GM12878 (cell line): Measurements from ENCODE around the gene ARHGAP12. TPM values are rescaled to one million over a fixed set of nuclear protein-coding genes. Genes with fewer than 3 reads are reported as not detected.

Experiments used
- ATAC-seq: fragments of 200-7000 bp; cut with Tn5 transposase; 3 replicates; pipeline ENCODE4 v1.9.1; 2020; ENCODE audit warnings: mild to moderate bottlenecking, moderate library complexity
- BruUV-seq: library from RNA; stranded (reverse); fragments of 400-500 nt; replicated peaks from 2 replicates; lab custom pipeline; 2021; lab: Mats Ljungman, UMichigan
- CTCF ChIA-PET: fragments of 300-600 bp; sonication (Branson Sonifier 250); formaldehyde crosslinking; extraction: SDS; loops from one replicate; lab custom pipeline; 2021; ENCODE audit warnings: inconsistent platforms; lab: Yijun Ruan, JAX
- POLR2A ChIA-PET: fragments of 350-600 bp; formaldehyde crosslinking; extraction: SDS; loops from one replicate; lab custom pipeline; 2021; ENCODE audit warnings: inconsistent platforms; lab: Charles Lee
- RAD21 ChIA-PET: fragments of 300-600 bp; sonication (Branson Sonifier 250); formaldehyde crosslinking; loops from one replicate; lab custom pipeline; 2023; ENCODE audit warnings: antibody characterized with exemption; ENCODE audit not compliant: unreplicated experiment; lab: Charles Lee
- SMC1A ChIA-PET: fragments of 300-600 bp; sonication (Branson Sonifier 250); formaldehyde crosslinking; loops from one replicate; lab custom pipeline; 2023; ENCODE audit not compliant: unreplicated experiment, uncharacterized antibody; lab: Charles Lee
- DNase-seq: peaks from one replicate; pipeline ENCODE4 v3.0.0-alpha.2; 2011; ENCODE audit warnings: low read depth, low spot score
- FAIRE-seq: peaks from 3 replicates; lab custom pipeline; 2011; peaks lifted over from hg19 to GRCh38; lab: Jason Lieb, UNC
- H2AFZ ChIP-seq: 2 replicates; pipeline ENCODE4 v1.6.0; 2011; ENCODE audit warnings: low read depth, low read length, control low read depth; ENCODE audit not compliant: control insufficient read depth
- H3K27ac ChIP-seq: 2 replicates; pipeline ENCODE4 v1.5.1; 2011; ENCODE audit warnings: control low read depth; ENCODE audit not compliant: control insufficient read depth, insufficient read depth
- H3K27me3 ChIP-seq, 2 experiments: replicated peaks in 1 of 2; 2 replicates each; pipeline versions ENCODE4 v1.6.0 to v1.6.1; 2011; ENCODE audit warnings: low read length in 1 of 2; ENCODE audit not compliant: control insufficient read depth in 2 of 2, insufficient read depth in 2 of 2
- H3K36me3 ChIP-seq, 2 experiments: 2 replicates each; pipeline ENCODE4 v1.5.1; 2011; ENCODE audit warnings: low read length in 1 of 2; ENCODE audit not compliant: control insufficient read depth in 2 of 2, insufficient read depth in 2 of 2
- H3K4me1 ChIP-seq: 2 replicates; pipeline ENCODE4 v1.6.1; 2011; ENCODE audit warnings: mild to moderate bottlenecking, low read length, moderate library complexity, mixed read lengths; ENCODE audit not compliant: control insufficient read depth, insufficient read depth
- H3K4me2 ChIP-seq: 2 replicates; pipeline ENCODE4 v1.6.0; 2011; ENCODE audit warnings: control low read depth; ENCODE audit not compliant: control insufficient read depth, insufficient read depth
- H3K4me3 ChIP-seq: fragments of 200-600 bp; sonication (generic); 2 replicates; pipeline ENCODE4 v1.5.1; 2016
- H3K79me2 ChIP-seq: 2 replicates; pipeline ENCODE4 v1.6.0; 2011; ENCODE audit warnings: low read length; ENCODE audit not compliant: control insufficient read depth, insufficient read depth
- H3K9ac ChIP-seq: 2 replicates; pipeline ENCODE4 v1.8.0; 2011; ENCODE audit warnings: low read length, control low read depth, mixed read lengths; ENCODE audit not compliant: control insufficient read depth, insufficient read depth
- H3K9me3 ChIP-seq: replicated peaks from 3 replicates; pipeline ENCODE4 v1.5.1; 2011; ENCODE audit warnings: mild to moderate bottlenecking, low read length; ENCODE audit not compliant: control insufficient read depth, insufficient read depth
- H4K20me1 ChIP-seq: 2 replicates; pipeline ENCODE4 v1.6.0; 2011; ENCODE audit not compliant: control insufficient read depth, insufficient read depth
- ASH2L ChIP-seq: fragments of 300-600, 200-600 bp; sonication (generic); IDR thresholded peaks from 2 replicates; pipeline ENCODE4 v1.6.1; 2017; ENCODE audit warnings: low read depth, mild to moderate bottlenecking, borderline replicate concordance
- BCL11A ChIP-seq: IDR thresholded peaks from 2 replicates; pipeline ENCODE4 v1.6.1; 2011; ENCODE audit warnings: low read depth, low read length
- BCLAF1 ChIP-seq: fragments of 450-650 bp; IDR thresholded peaks from 2 replicates; pipeline ENCODE4 v1.6.1; 2017; ENCODE audit warnings: antibody characterized with exemption, mild to moderate bottlenecking, moderate library complexity
- E2F4 ChIP-seq: IDR thresholded peaks from 2 replicates; pipeline ENCODE4 v1.6.1; 2012; ENCODE audit warnings: low read depth, low read length, improper control_type of control experiment
- LARP7 ChIP-seq: fragments of 450-650 bp; IDR thresholded peaks from 2 replicates; pipeline ENCODE4 v1.6.1; 2017; ENCODE audit warnings: mild to moderate bottlenecking
- RFX5 ChIP-seq: IDR thresholded peaks from 2 replicates; pipeline ENCODE4 v1.6.1; 2011; ENCODE audit warnings: low read depth, low read length, improper control_type of control experiment
- SP1 ChIP-seq: IDR thresholded peaks from one replicate; pipeline ENCODE4 v1.6.1; 2011; ENCODE audit warnings: low read depth, low read length
- ZNF207 ChIP-seq: fragments of 450-650 bp; IDR thresholded peaks from 2 replicates; pipeline ENCODE4 v1.6.1; 2014; ENCODE audit warnings: antibody characterized with exemption, mild to moderate bottlenecking, borderline replicate concordance
- WGBS: methylation state at CpG from one replicate; pipeline ENCODE4 v1.1.6; 2016; ENCODE audit warnings: low lambda C conversion rate; ENCODE audit not compliant: insufficient replicate concordance, insufficient coverage; ENCODE audit errors: missing lambda C conversion rate; 5-methylcytosine and 5-hydroxymethylcytosine counted together
- in situ Hi-C: fragments of 300-500 bp; cut with MboI; formaldehyde crosslinking; loops from 9 replicates; pipeline ENCODE4 v1.14.3; 2018; ENCODE audit warnings: mixed read lengths
- intact Hi-C: fragments of 100-400 bp; cut with micrococcal nuclease; formaldehyde crosslinking; loops from one replicate; pipeline ENCODE4 v1.14.2; 2022; ENCODE audit not compliant: unreplicated experiment
- polyA plus RNA-seq, 11 experiments: library from polyadenylated mRNA; depleted of rRNA in 4 of 11; unstranded in 6 of 11; stranded (reverse) in 5 of 11; fragments of >200 nt; fragmentation: Nextera tagmentation in 4 of 11; fragmentation: Illumina TruSeq in 1 of 11; extraction: Ambion mirVana in 4 of 11; extraction: Trizol in 1 of 11; gene quantifications; 1 replicate in 1 of 11; 2 replicates in 10 of 11; pipeline versions ENCODE4 v1.2.1 to v1.2.3, GENCODE V29; 2011 to 2016; ENCODE audit warnings: inconsistent platforms in 2 of 11, missing spikeins in 2 of 11, low read depth in 1 of 11
- total RNA-seq, 4 experiments: library from RNA; depleted of rRNA in 3 of 4; stranded (reverse); fragments of >200 nt in 3 of 4; fragmentation: Illumina TruSeq in 1 of 4; extraction: Trizol in 1 of 4; gene quantifications; 2 replicates each; pipeline versions ENCODE4 v1.2.1 to v1.2.3, GENCODE V29; 2013 to 2021
- TF ChIP-seq, protein P1 (sequence below): fragments of 450-650 bp; formaldehyde crosslinking; IDR thresholded peaks from 2 replicates; pipeline ENCODE4 v1.4.0; 2020; ENCODE audit warnings: mild to moderate bottlenecking, moderate library complexity

ARHGAP12 gene
- total and polyA plus RNA-seq, 10 of the 15 experiments (the other 5 are each of a cell fraction or from before 2014, with no cell fraction given) = 5.4 to 15.6 (median 8.5) TPM

DNA sequence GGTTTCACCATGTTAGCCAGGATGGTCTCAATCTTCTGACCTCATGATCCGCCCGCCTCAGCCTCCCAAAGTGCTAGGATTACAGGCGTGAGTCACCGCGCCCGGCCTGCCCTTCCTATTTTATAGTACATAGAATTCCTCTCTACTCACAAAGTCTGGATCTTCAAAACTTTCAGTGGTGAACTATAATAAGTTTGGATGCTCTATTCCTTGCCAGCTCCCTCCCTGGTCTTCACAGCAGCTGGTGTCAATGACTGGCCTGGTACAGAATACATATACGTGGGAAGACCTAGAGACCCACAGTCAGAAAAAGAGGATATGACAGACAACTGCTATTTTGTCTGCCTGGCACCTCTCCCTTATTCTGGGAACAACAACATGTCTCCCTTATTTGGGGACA, 40.8 kb downstream of the ARHGAP12 start:
- Histone ChIP-seq H3K9ac (no peak overlapping the region), H3K36me3 (no peaks in the 10 kb centered on the region), H3K4me3 (no peak overlapping the region), H3K27ac (no peak overlapping the region), H4K20me1 (no peaks in the 10 kb centered on the region), H3K4me1 (peaks cover 6% of the 10 kb centered on the region), H3K27me3 (no peaks in the 10 kb centered on the region), H3K79me2 (no peaks in the 10 kb centered on the region; the same call in 1 of the 2 replicates), H3K4me2 (no peak overlapping the region), H3K9me3 (no peaks in the 10 kb centered on the region), H2AFZ (no peak overlapping the region)
- ChIA-PET CTCF (no interaction called here), POLR2A (no interaction called here), RAD21 (no interaction called here), SMC1A (no interaction called here)
- FAIRE-seq (no peak), ATAC-seq (no peak), DNase-seq (no peak)
- WGBS = 92% methylated on average over 7 of the region's 7 CpGs
- no peak for TF ChIP-seq BCLAF1
- no peak for TF ChIP-seq RFX5
- intact Hi-C loops = no loop called here
- BruUV-seq = no TSS peak
- in situ Hi-C loops = no loop called here

- no peak overlapping the region for H3K27ac ChIP-seq
- DNase-seq (no peak), FAIRE-seq (no peak), ATAC-seq (no peak)
- no peak overlapping the region for H3K9ac ChIP-seq
- no peak overlapping the region for H2AFZ ChIP-seq
- SMC1A ChIA-PET = no interaction called here
- no peaks in the 10 kb centered on the region; the same call in 1 of the 2 replicates for H3K79me2 ChIP-seq
- BruUV-seq = no TSS peak
- no peaks in the 10 kb centered on the region for H3K36me3 ChIP-seq
- intact Hi-C loops = no loop called here
- H3K4me2 ChIP-seq = no peak overlapping the region
- no peaks in the 10 kb centered on the region for H3K27me3 ChIP-seq
- WGBS = 96% methylated on average over 1 of the region's 1 CpG
- in situ Hi-C loops = no loop called here
- no peaks in the 10 kb centered on the region for H3K9me3 ChIP-seq
- RAD21 ChIA-PET = no interaction called here
- POLR2A ChIA-PET = no interaction called here
- no peaks in the 10 kb centered on the region for H4K20me1 ChIP-seq
- no peak overlapping the region for H3K4me3 ChIP-seq
- CTCF ChIA-PET = no interaction called here
- H3K4me1 ChIP-seq = peaks cover 6% of the 10 kb centered on the region
- TF ChIP-seq LARP7 = no peak
- TF ChIP-seq BCL11A = no peak
- no peak for TF ChIP-seq E2F4
- TF ChIP-seq, protein P1, sequence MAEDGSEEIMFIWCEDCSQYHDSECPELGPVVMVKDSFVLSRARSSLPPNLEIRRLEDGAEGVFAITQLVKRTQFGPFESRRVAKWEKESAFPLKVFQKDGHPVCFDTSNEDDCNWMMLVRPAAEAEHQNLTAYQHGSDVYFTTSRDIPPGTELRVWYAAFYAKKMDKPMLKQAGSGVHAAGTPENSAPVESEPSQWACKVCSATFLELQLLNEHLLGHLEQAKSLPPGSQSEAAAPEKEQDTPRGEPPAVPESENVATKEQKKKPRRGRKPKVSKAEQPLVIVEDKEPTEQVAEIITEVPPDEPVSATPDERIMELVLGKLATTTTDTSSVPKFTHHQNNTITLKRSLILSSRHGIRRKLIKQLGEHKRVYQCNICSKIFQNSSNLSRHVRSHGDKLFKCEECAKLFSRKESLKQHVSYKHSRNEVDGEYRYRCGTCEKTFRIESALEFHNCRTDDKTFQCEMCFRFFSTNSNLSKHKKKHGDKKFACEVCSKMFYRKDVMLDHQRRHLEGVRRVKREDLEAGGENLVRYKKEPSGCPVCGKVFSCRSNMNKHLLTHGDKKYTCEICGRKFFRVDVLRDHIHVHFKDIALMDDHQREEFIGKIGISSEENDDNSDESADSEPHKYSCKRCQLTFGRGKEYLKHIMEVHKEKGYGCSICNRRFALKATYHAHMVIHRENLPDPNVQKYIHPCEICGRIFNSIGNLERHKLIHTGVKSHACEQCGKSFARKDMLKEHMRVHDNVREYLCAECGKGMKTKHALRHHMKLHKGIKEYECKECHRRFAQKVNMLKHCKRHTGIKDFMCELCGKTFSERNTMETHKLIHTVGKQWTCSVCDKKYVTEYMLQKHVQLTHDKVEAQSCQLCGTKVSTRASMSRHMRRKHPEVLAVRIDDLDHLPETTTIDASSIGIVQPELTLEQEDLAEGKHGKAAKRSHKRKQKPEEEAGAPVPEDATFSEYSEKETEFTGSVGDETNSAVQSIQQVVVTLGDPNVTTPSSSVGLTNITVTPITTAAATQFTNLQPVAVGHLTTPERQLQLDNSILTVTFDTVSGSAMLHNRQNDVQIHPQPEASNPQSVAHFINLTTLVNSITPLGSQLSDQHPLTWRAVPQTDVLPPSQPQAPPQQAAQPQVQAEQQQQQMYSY (CRISPR knock-in tag) = no peak
- TF ChIP-seq ASH2L = no peak
- TF ChIP-seq SP1 = no peak
- no peak for TF ChIP-seq ZNF207
These were observed 41.7 kb downstream of the ARHGAP12 start for GRCh38 chr10:31886885-31887284.
